SK-N-SH treated with all-trans-retinoic acid at 6 μM for 48 hours (cell line): ENCODE results near the gene TMED8.

Source experiments
- ARNTL ChIP-seq: fragments of 450-650 bp; formaldehyde crosslinking; IDR thresholded peaks from 2 replicates; pipeline ENCODE4 v1.5.0; 2020; ENCODE audit warnings: low read depth, mild to moderate bottlenecking, moderate library complexity, borderline replicate concordance
- ESRRG ChIP-seq: fragments of 250-450 bp; sonication (Bioruptor Pico); IDR thresholded peaks from 2 replicates; pipeline ENCODE4 v1.6.1; 2021; ENCODE audit warnings: mild to moderate bottlenecking
- GLIS3 ChIP-seq: fragments of 250-450 bp; sonication (Bioruptor Pico); IDR thresholded peaks from 2 replicates; pipeline ENCODE4 v1.5.0; 2020; ENCODE audit warnings: mild to moderate bottlenecking, moderate library complexity
- ISL1 ChIP-seq: fragments of 250-450 bp; sonication (Bioruptor Pico); IDR thresholded peaks from 2 replicates; pipeline ENCODE4 v2.1.2; 2022; ENCODE audit warnings: mild to moderate bottlenecking, moderate library complexity
- PATZ1 ChIP-seq: fragments of 250-450 bp; sonication (Bioruptor Pico); IDR thresholded peaks from 2 replicates; pipeline ENCODE4 v1.8.0; 2020; ENCODE audit warnings: mild to moderate bottlenecking, moderate library complexity, borderline replicate concordance
- RARB ChIP-seq: fragments of 250-450 bp; sonication (Bioruptor Pico); IDR thresholded peaks from 2 replicates; pipeline ENCODE4 v1.8.0; 2021; ENCODE audit warnings: mild to moderate bottlenecking, moderate library complexity
- TF ChIP-seq, protein P1 (sequence below): fragments of 250-450 bp; sonication (Bioruptor Pico); IDR thresholded peaks from 2 replicates; pipeline ENCODE4 v1.8.0; 2021; ENCODE audit warnings: low read depth, mild to moderate bottlenecking, moderate library complexity, borderline replicate concordance

GRCh38 chr14:77338302-77338701, 38.6 kb downstream of the TMED8 start:
- TF ChIP-seq GLIS3 (CRISPR knock-in tag): no peak
- TF ChIP-seq RARB (CRISPR knock-in tag): no peak
- no peak for TF ChIP-seq ISL1 (CRISPR knock-in tag)
- no peak for TF ChIP-seq ESRRG (CRISPR knock-in tag)
- no peak for TF ChIP-seq ARNTL
- TF ChIP-seq, protein P1, sequence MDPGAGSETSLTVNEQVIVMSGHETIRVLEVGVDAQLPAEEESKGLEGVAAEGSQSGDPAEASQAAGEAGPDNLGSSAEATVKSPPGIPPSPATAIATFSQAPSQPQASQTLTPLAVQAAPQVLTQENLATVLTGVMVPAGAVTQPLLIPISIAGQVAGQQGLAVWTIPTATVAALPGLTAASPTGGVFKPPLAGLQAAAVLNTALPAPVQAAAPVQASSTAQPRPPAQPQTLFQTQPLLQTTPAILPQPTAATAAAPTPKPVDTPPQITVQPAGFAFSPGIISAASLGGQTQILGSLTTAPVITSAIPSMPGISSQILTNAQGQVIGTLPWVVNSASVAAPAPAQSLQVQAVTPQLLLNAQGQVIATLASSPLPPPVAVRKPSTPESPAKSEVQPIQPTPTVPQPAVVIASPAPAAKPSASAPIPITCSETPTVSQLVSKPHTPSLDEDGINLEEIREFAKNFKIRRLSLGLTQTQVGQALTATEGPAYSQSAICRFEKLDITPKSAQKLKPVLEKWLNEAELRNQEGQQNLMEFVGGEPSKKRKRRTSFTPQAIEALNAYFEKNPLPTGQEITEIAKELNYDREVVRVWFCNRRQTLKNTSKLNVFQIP: no peak
- no peak for TF ChIP-seq PATZ1
